ENCODE measurements around the gene USP15.
A peak's percentile ranks its signal among the peaks of the same experiment; 100 is the strongest.
"Not testable (repeated sequence)": the region's sequence is repeated elsewhere in the genome, so short reads cannot be mapped to it uniquely, and the experiment has no call there.

USP15 gene

DNA sequence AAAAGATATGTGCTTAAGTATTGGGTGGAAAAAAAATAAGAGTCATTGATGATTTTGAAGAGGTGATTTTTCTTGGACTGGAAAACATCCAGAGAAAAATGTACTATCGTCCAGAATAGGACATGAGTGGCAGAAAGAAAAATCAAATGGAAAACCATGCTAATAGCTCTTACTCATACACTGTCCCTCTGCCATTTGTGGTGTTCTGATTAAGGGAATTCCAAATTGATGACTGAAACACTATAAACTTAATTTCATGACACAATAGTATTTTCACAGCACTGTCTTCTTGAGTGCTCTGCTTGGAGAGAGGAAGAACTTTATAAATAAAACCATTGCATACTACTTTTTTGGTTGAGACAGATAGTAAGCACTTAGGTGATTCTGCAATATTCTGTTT lies 72.4 kb downstream of the USP15 start:
- no peak for FAIRE-seq

DNA sequence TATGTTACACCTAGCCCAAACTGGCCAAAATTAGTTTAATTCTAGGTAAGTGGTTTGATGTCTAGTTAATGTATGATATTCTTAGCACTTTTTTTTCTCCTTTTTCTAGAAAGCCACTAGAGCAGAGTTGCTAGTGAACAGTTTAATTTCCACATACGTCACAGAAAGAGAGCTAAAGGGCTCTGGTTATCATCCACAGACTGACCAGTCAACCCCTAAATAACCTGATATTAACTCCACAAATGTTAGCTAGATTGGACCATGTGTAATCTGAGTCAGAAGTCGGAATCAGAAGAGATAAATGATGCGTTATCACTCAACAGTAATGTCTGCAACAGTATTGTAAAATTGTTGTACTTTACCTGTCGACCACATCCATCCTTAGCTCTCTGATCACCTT lies 74.9 kb downstream of the USP15 start:
- FAIRE-seq, result no peak

DNA sequence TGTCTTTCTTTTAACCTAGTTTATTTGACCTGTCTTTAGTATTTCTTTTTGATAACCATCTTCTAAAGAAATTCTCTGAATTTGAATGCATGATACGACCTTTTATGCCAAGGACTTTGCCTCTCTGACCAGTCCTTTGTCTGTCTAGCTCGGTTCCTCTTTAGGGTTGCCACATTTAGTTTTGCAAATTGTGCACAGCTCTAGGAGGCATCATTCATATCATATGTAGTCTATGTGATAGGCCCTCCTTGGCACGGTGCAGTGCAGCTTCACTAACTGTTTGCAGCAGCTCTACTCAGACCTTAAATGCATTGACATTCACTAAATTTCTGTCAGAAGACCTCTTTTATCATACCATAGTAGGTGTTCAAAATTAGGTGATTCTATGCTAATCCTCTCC lies 75.6 kb downstream of the USP15 start:
- no peak for FAIRE-seq

DNA sequence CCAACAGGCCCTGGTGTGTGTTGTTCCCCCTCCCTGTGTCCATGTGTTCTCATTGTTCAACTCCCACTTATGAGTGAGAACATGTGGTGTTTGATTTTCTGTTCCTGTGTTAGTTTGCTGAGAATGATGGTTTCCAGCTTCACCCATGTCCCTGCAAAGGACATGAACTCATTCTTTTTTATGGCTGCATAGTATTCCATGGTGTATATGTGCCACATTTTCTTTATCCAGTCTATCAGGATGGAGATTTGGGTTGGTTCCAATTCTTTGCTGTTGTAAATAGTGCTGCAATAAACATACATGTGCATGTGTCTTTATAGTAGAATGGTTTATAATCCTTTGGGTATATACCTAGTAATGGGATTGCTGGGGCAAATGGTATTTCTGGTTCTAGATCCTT lies 77.4 kb downstream of the USP15 start:
- not testable (repeated sequence) for FAIRE-seq

DNA sequence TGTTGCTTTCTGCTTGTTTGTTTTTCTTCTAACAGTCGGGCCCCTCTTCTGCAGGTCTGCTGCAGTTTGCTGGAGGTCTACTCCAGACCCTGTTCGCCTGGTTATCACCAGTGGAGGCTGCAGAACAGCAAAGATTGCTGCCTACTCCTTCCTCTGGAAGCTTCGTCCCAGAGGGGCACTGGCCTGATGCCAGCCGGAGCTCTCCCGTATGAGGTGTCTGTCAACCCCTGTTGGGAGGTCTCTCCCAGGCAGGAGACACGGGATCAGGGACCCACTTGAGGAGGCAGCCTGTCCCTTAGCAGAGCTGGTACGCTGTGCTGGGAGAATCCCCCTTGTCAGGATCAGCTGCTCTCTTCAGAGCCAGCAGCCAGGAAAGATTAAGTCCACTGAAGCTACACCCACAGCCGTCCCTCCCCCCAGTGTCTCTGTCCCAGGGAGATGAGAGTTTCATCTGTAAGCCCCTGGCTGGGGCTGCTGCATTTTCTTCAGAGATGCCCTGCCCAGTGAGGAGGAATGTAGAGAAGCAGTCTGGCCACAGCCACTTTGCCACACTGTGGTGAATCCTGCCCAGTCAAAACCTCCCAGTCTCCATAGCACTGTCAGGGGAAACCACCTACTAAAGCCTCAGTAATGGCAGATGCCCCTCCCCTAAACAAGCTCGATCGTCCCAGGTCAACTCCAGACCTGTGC lies 82.6 kb downstream of the USP15 start:
- FAIRE-seq, result not testable (repeated sequence)

GRCh38 chr12:62343304-62344120 lies 83.3 kb downstream of the USP15 start:
- not testable (repeated sequence) for FAIRE-seq

- not testable (repeated sequence) for FAIRE-seq
Observed at GRCh38 chr12:62344731-62345556, 84.7 kb downstream of the USP15 start.

- no peak for FAIRE-seq
Observed at GRCh38 chr12:62345667-62346066, 85.5 kb downstream of the USP15 start.

DNA sequence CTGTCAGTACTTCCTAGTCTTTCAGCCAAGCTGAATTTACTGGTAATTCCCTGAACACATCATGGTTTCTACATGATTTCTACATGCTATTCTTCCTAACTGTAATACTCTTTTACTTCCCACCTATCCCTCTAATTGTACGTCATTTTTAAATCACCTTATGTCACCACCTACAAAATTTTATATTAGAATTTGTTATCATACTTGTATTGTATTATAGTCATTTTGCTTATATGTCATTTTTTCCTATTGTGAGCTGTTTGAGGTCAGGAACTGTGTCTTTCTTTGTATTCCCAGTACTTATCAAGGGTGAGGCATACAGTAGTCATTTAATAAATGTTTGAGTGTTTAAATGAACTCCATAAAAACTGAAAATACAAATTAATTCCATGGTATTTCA lies 86.6 kb downstream of the USP15 start:
- FAIRE-seq, result no peak

GRCh38 chr12:62347922-62348650 lies 87.9 kb downstream of the USP15 start:
- no peak for FAIRE-seq

DNA sequence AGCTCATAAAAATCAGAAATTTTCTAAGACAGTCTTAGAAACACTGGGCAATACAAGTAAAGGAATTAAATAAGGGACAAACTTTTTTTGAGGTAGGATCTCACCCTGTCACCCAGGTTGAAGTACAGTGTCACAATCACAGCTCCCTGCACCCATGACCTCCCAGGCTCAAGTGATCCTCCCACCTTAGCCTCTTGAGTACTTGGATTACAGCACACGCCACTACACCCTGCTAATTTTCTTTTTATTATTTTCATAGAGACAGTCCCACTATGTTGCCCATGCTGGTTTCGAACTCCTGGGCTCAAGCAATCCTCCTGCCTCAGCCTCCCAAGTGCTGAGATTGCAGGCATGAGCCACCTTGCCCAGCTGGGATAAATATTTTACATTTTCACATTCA lies 90.3 kb downstream of the USP15 start:
- FAIRE-seq, result no peak

DNA sequence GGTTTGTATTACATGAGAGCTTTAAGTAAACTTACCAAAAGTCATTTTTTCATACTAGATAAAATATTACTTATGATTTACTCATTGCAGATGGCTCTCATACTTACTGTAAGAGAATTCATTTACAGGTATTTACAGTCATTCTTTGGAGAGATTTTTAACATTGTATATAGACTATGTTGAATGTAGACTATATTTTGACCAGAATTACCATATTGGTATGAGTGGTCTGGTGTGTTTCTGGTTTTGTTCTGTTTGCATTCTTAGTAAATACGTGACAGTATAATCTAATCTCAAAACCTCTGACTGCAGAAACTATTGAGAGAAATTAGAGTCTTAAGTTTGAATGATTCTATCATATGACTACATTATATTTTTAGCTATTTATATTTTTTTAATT lies 91.1 kb downstream of the USP15 start:
- FAIRE-seq, result no peak

GRCh38 chr12:62361048-62361447 lies 100.8 kb downstream of the USP15 start:
- FAIRE-seq, result no peak

DNA sequence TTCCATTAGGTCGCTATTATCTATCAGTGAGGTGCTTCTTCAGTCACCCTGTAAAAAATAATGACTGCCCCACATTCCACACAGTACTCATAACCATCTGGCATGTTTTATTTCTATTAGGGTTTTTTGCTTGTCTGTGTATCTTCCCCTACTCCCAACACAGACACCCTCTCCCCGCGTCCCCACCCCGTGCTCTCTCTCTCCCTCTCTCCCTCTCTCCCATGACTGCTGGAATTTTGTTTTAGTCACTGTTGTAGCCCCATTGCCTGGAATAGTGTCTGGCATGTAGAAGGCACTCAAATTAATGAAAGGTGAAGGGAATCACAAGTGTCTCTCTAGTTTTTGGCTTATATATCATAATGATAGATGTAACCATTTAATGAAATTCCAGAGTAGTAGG lies 103.3 kb downstream of the USP15 start:
- FAIRE-seq, result no peak

GRCh38 chr12:62364697-62365096 lies 104.5 kb downstream of the USP15 start:
- not testable (repeated sequence) for FAIRE-seq

GRCh38 chr12:62365846-62366245 lies 105.6 kb downstream of the USP15 start:
- FAIRE-seq, result not testable (repeated sequence)

DNA sequence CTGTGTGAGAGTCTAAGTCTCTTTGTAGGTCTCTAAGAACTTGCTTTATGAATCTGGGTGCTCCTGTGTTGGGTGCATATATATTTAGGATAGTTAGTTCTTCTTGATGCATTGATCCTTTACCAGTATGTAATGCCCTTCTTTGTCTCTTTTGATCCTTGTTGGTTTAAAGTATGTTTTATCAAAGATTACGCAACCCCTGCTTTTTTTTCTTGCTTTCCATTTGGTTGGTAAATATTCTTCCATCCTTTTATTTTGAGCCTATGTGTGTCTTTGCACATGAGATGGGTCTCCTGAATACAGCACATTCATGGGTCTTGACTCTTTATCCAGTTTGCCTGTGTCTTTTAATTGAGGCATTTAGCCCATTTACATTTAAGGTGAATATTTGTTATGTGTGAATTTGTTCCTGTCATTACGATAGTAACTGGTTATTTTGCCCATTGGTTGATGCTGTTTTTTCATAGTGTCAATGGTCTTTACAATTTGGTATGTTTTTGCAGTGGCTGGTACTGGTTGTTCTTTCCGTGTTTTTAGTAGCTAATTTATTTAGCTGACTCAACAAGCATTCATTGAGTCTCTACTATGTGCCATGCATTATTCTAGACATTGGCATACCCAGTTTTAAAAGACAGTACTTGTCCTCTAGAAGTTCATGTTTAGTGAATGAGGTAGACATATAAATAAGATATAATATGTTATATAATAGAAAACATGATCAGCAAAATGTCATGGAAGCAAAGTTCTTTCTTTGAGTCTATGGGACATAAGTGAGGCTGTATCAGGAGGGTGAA lies 108.4 kb downstream of the USP15 start:
- not testable (repeated sequence) for FAIRE-seq

DNA sequence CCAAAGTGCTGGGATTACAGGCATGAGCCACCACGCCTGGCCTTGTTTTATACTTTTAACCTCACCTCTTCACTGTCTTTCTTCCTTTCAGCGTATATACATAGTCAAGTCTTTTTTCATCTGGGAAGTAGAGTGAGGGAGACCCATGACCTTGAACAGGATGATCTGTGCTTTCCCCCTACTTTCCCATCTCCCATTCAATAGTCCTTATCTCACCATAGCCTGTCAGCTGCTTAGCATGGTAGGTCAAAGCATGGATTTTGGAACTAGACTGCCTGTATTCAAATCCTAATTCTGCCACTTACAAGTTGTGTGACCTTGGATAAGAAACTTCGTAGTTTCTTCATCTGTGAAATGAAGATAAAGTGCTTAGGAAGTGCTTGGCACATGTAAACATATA lies 110.0 kb downstream of the USP15 start:
- FAIRE-seq, result no peak

- no peak for FAIRE-seq
Observed at GRCh38 chr12:62371661-62372060, 111.5 kb downstream of the USP15 start.

GRCh38 chr12:62372134-62372533 lies 111.9 kb downstream of the USP15 start:
- FAIRE-seq, result no peak

DNA sequence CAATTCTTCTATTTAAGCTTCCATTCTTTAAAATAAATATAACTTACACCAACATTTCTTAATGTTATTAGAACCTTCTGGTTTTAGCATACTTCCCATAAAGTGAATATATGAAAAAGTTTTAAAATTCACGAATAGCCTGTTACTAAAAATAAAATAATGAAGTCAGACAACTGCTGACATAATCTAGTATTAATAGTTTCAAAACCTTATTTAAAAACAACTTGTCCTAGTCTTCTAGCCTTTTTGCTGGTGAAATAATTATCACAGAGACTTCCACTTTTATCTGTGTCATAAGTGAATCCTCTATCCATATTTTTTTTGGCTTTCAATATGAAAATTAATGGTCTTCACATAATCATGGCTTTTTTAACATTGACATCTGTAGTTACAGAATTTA lies 112.6 kb downstream of the USP15 start:
- FAIRE-seq, result peak; percentile 33

GRCh38 chr12:62375603-62376002 lies 115.4 kb downstream of the USP15 start:
- FAIRE-seq, result no peak

Data from islet of Langerhans (tissue), 1 donor.